HG03378 (cell line): ENCODE data around the gene NIT1.

Source experiments
- ATAC-seq: cut with Tn5 transposase; IDR thresholded peaks from one replicate; pipeline ENCODE4 v1.9.1; 2021; ENCODE audit warnings: mild to moderate bottlenecking, moderate library complexity; ENCODE audit not compliant: unreplicated experiment

The NIT1 gene

GRCh38 chr1:161145832-161146231 lies 27.9 kb downstream of the NIT1 start:
- ATAC-seq, result no peak

DNA sequence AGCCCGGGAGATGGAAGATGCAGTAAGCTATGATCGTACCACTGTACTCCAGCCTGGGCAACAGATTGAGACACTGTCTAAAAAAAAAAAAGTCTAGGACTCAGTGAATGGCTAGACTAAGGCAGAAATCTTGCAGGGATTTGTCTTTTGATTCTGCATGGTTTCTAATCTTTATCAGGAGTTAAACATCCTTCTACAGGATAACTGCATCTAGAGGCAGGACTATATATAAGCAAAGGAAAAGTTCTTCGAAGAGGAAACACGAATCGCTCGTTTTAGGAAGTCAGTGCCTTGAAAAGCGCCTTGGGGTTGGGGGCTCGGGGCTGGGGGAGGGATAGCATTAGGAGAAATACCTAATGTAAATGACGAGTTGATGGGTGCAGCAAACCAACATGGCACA lies 35.3 kb downstream of the NIT1 start:
- no peak for ATAC-seq

GRCh38 chr1:161153682-161154337 lies 35.9 kb downstream of the NIT1 start, which contains the start of gene UFC1:
Gene UFC1, plus strand, starts transcription at chr1:161153978. Its CDS starts 20 bp downstream, at chr1:161153998.
- ATAC-seq, result peak; percentile 62

DNA sequence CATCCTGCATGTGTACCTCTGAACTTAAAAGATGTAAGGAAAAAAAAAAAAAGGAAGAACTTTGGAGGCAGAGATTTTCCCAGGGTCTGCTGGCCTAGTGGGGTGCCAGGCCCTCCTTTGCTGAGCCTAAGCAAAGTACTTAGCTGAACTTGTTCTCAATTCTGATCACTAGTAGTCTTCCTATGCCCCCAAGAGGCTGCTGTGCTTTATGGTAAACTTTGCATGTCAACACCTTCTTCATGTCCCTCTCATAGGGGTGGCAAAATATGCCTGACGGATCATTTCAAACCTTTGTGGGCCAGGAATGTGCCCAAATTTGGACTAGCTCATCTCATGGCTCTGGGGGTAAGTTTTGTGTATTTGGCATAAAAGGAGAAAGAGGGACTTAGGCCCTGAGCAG lies 40.0 kb downstream of the NIT1 start:
- no peak for ATAC-seq

DNA sequence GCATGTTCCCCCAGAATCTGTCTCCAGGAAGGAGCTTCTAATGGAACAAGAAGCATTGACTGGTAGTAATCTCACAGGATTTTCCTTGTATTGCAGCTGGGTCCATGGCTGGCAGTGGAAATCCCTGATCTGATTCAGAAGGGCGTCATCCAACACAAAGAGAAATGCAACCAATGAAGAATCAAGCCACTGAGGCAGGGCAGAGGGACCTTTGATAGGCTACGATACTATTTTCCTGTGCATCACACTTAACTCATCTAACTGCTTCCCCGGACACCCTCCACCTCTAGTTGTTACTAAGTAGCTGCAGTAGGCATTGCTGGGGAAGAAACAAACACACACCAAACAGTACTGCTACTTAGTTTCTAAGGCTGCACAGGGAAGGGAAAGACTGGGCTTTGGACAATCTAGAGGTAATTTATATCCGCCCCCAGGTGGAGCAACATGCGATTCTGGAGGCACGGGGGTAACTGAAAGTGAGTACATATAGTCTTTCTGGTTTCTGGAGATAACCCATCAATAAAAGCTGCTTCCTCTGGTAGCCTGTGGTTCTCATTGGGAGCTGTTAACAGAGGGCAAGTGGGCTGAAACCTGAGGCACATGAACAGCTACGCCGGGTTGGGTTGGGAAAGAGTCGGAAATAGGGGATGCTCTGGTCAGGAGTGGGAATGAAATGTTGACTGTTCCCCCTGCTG lies 40.6 kb downstream of the NIT1 start:
- no peak for ATAC-seq

GRCh38 chr1:161159087-161159912 lies 41.4 kb downstream of the NIT1 start, which contains the start of gene USP21:
Gene USP21, plus strand, starts transcription at chr1:161159500. Its CDS starts 1,141 bp downstream, at chr1:161160641.
- peak; percentile 64 for ATAC-seq

GRCh38 chr1:161159913-161160243 lies 42.0 kb downstream of the NIT1 start:
- no peak for ATAC-seq

- ATAC-seq, result no peak
These were observed 42.8 kb downstream of the NIT1 start for GRCh38 chr1:161160671-161161145.

GRCh38 chr1:161161652-161162051 lies 43.7 kb downstream of the NIT1 start:
- no peak for ATAC-seq

- ATAC-seq, result no peak
These were observed 44.1 kb downstream of the NIT1 start for GRCh38 chr1:161162052-161162451.

DNA sequence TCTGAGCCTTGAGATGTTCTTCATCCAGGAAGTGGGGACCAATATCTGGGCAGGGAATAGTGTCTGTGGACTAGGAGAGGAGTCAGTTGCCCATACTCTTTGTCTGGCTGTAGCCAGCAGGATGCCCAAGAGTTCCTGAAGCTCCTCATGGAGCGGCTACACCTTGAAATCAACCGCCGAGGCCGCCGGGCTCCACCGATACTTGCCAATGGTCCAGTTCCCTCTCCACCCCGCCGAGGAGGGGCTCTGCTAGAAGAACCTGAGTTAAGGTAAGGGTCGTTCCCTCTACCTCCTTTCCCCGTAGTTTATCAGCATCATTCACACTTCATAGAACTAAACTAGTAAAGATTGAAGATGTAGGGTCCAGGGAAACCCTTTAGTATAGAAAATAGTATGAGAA lies 44.9 kb downstream of the NIT1 start:
- no peak for ATAC-seq

- ATAC-seq, result no peak
These were observed 45.9 kb downstream of the NIT1 start for GRCh38 chr1:161163793-161164192.

DNA sequence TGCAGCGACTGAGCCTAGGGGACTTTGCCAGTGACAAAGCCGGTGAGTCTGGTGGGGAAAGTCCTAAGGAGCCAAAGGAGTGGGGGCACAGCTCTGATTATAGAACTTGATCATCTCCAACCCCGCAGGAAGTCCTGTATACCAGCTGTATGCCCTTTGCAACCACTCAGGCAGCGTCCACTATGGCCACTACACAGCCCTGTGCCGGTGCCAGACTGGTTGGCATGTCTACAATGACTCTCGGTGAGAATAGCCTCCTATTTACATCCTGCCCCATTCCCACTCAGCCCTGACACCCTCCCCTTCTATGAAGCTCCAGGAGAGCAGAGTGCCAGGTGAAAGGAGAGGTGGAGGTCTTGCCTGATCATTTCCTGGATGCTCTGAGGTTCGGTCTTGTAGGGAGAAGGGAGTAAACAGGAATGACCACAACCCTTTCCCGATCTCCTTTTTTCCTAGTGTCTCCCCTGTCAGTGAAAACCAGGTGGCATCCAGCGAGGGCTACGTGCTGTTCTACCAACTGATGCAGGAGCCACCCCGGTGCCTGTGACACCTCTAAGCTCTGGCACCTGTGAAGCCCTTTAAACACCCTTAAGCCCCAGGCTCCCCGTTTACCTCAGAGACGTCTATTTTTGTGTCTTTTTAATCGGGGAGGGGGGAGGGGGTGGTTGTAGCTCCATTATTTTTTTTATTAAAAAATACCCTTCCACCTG lies 47.2 kb downstream of the NIT1 start:
- ATAC-seq, result no peak

DNA sequence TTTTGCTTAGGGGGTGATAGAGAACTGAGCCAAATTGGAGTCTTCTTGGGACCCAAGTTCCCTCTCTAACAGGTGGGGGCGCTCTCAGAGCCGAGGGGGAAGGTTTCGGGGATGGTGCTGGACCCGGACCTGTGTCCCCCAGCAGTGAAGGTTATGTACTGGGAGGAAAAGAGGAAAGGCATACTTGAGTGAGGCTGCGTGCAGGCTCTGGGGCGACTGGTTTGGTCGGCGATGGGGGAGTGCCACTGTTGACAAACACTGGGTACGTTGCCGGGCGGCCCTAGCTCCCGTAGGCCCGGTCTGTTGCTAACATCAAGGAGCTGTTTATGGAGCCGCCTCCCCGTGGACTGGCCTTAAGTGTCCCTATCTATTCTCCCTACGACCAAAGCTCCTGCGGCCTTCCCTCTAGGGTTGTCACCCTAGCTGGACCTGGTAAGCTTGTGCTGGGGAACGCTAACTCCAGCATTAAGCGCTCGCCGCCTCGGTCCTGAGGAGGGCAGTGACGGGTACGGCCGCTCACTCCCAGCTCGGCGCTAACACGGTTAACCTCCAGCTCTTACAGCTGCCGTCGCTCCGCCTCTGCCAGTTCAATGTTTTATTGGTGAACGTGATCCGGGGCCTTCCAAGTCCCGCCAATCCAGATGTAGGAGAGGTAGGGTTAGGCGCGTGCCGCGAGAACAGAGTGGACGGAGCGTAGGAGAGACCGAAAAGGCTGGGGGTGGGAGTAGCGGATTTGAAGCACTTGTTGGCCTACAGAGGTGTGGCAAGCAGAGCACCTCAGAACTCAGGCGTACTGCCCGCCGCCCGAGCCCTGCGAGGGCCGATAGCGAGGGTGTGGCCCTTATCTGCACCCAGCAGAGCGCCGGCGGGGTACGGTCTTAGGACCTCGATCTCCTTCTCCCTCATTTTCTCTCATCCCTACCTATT lies 48.1 kb downstream of the NIT1 start, which contains the start of gene PPOX:
PPOX (plus strand) TSS at position 685 of the 927 bp plus-strand sequence. CDS start 422 bp downstream, outside the sequence.
- peak; percentile 90 for ATAC-seq

GRCh38 chr1:161166669-161167548 lies 49.0 kb downstream of the NIT1 start:
- ATAC-seq, result no peak

DNA sequence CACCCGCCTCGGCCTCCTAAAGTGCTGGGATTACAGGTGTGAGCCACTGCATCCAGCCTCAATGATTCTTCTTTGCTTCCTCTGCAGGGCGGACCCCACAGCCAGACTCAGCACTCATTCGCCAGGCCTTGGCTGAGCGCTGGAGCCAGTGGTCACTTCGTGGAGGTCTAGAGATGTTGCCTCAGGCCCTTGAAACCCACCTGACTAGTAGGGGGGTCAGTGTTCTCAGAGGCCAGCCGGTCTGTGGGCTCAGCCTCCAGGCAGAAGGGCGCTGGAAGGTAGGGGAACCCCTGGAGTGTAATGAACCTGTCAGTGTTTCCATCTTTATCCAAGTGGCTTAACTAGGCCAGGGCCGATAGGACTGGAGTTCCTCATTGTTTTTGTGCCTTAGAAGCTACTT lies 51.0 kb downstream of the NIT1 start:
- no peak for ATAC-seq
